NCI-H345 treated with DMSO at 0.1 percent for 48 hours (cell line): ENCODE data around the gene NOX3.
"Not testable (repeated sequence)": the region's sequence is repeated elsewhere in the genome, so short reads cannot be mapped to it uniquely, and the experiment has no call there.

Experiments
- DNase-seq: peaks from one replicate; lab custom pipeline; 2025; ENCODE audit not compliant: unreplicated experiment; lab: John Stamatoyannopoulos, UW

NOX3 gene

GRCh38 chr6:155470979-155471616 is 15.5 kb upstream of the NOX3 start:
- not testable (repeated sequence) for DNase-seq

GRCh38 chr6:155468543-155468942 is 12.9 kb upstream of the NOX3 start:
- not testable (repeated sequence) for DNase-seq

GRCh38 chr6:155466539-155466938 is 10.9 kb upstream of the NOX3 start:
- DNase-seq, result no peak

GRCh38 chr6:155461556-155461955 is 5.9 kb upstream of the NOX3 start:
- DNase-seq, result no peak

- DNase-seq, result no peak
Measured at GRCh38 chr6:155454471-155454870, 1.2 kb downstream of the NOX3 start.

- DNase-seq, result no peak
Measured at GRCh38 chr6:155454008-155454407, 1.6 kb downstream of the NOX3 start.

GRCh38 chr6:155452576-155452975 is 3.1 kb downstream of the NOX3 start:
- DNase-seq, result no peak

- DNase-seq, result not testable (repeated sequence)
Measured at GRCh38 chr6:155451530-155451929, 4.1 kb downstream of the NOX3 start.

GRCh38 chr6:155450240-155450581 is 5.4 kb downstream of the NOX3 start:
- no peak for DNase-seq

- DNase-seq, result no peak
Measured at GRCh38 chr6:155449450-155450239, 6.0 kb downstream of the NOX3 start.

- DNase-seq, result peak; percentile 13
Measured at GRCh38 chr6:155448668-155449449, 6.8 kb downstream of the NOX3 start.

GRCh38 chr6:155447949-155448348 is 7.7 kb downstream of the NOX3 start:
- no peak for DNase-seq

- no peak for DNase-seq
Measured at GRCh38 chr6:155444952-155445903, 10.4 kb downstream of the NOX3 start.

- DNase-seq, result no peak
Measured at GRCh38 chr6:155444120-155444917, 11.3 kb downstream of the NOX3 start.

GRCh38 chr6:155443168-155443567 is 12.5 kb downstream of the NOX3 start:
- no peak for DNase-seq

- DNase-seq, result no peak
Measured at GRCh38 chr6:155442562-155442961, 13.1 kb downstream of the NOX3 start.

GRCh38 chr6:155441112-155441465 is 14.6 kb downstream of the NOX3 start:
- DNase-seq, result no peak

GRCh38 chr6:155440398-155441111 is 15.1 kb downstream of the NOX3 start:
- DNase-seq, result no peak

GRCh38 chr6:155439376-155439775 is 16.3 kb downstream of the NOX3 start:
- no peak for DNase-seq
